GM10266 (cell line): ENCODE results near the gene POLD2.

Experiments
- DNase-seq: peaks from one replicate; pipeline ENCODE4 v3.0.0; 2012; ENCODE audit errors: extremely low spot score
- CTCF ChIP-seq: IDR thresholded peaks from 2 replicates; pipeline ENCODE4 v1.5.1; 2012; ENCODE audit warnings: mild to moderate bottlenecking, low read depth; ENCODE audit not compliant: control insufficient read depth, insufficient read depth; ENCODE audit errors: missing control alignments

The POLD2 gene

GRCh38 chr7:44073664-44074348 lies 49.5 kb downstream of the POLD2 start:
- no peak for TF ChIP-seq CTCF
- peak; percentile 64 for DNase-seq

- TF ChIP-seq CTCF, result peak; percentile 48
- DNase-seq, result peak; percentile 53
Measured at GRCh38 chr7:44072364-44073231, 50.8 kb downstream of the POLD2 start.

GRCh38 chr7:44071726-44072363 lies 51.5 kb downstream of the POLD2 start:
- DNase-seq, result no peak
- TF ChIP-seq CTCF, result no peak

GRCh38 chr7:44068054-44068453 lies 55.3 kb downstream of the POLD2 start:
- DNase-seq, result no peak

GRCh38 chr7:44067064-44067951 lies 56.0 kb downstream of the POLD2 start:
- no peak for TF ChIP-seq CTCF

More at GRCh38 chr7:44068054-44068453, 55.3 kb downstream of the POLD2 start:
- TF ChIP-seq CTCF, result no peak

GRCh38 chr7:44066494-44067063 lies 56.8 kb downstream of the POLD2 start:
- DNase-seq, result no peak
- no peak for TF ChIP-seq CTCF

More at GRCh38 chr7:44067064-44067951, 56.0 kb downstream of the POLD2 start:
- no peak for DNase-seq
